Stimulated activated naive CD8-positive, alpha-beta T cell treated with anti-CD3 and anti-CD28 coated beads, Interleukin-15, Interleukin-2, amounts not matched to agents 100 U/mL and 50 U/mL, for 24 hours (primary cell): Measurements from ENCODE around the gene THG1L.
"Not testable (repeated sequence)": the region's sequence is repeated elsewhere in the genome, so short reads cannot be mapped to it uniquely, and the experiment has no call there.

ENCODE experiments used
- ATAC-seq: fragments of 150-1000 bp; cut with Tn5 transposase; one replicate; pipeline ENCODE4 v1.10.0; 2021
- DNase-seq: peaks from one replicate; pipeline ENCODE4 v3.0.0; 2021

THG1L gene

DNA sequence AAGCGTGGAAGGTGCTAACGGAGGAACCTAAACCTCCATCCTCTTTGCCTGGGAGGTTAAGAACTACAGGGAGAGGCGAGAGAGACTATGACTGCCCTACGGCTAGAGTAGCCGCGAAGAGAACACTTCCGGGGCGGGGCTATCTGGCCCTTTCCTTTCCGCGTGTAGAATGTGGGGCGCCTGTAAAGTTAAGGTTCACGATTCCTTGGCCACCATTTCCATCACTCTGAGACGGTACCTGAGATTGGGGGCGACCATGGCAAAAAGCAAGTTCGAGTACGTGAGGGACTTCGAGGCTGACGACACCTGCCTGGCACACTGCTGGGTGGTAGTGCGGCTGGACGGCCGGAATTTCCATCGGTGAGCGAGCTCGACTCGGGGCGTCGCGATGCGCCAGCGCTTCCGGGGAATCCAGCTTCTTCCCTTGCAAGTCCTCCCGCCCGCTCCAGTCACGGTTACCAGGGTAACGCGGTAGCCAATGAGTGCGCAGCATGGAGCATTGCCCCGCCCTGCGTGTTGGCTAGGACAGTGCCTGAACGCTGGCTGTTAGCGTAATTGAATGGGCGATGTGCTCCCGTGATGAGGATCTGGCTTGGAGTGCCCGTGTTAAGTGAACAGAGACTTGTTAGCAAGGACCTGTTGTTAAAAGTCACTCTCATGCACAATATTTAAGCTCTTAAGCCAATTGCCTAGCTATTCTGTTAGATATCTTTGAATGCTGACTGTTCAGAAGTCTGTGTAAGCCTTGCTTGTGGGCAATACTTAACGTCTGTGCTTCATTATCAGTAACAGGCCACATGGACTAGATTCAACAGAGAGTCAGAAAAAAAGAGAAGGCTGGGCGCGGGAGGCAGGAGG, at the start of gene THG1L:
TSS of gene THG1L (plus strand) at position 149 of the 858 bp plus-strand sequence. CDS start at position 170, 21 bp downstream.
- DNase-seq: peak; percentile 98
- ATAC-seq: peak; percentile 97

DNA sequence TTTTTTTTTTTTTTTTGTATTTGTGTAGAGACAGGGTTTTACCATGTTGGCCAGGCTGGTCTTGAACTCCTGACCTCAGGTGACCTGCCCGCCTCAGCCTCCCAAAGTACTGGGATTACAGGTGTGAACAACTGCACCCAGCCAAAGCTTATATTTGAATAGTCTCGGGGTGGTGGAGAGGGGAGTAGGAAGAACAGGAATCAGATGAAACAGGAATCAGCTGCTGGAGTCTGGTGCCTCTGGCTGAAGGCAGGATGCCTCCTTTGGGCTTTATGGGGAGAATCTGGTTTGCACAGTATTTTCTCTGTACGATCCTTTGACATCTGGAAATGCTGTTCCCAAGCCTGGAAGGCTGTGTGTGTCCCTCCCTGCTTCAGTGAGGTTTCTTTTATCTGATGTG, 49.0 kb upstream of the THG1L start:
- DNase-seq (no peak), ATAC-seq (no peak)

DNA sequence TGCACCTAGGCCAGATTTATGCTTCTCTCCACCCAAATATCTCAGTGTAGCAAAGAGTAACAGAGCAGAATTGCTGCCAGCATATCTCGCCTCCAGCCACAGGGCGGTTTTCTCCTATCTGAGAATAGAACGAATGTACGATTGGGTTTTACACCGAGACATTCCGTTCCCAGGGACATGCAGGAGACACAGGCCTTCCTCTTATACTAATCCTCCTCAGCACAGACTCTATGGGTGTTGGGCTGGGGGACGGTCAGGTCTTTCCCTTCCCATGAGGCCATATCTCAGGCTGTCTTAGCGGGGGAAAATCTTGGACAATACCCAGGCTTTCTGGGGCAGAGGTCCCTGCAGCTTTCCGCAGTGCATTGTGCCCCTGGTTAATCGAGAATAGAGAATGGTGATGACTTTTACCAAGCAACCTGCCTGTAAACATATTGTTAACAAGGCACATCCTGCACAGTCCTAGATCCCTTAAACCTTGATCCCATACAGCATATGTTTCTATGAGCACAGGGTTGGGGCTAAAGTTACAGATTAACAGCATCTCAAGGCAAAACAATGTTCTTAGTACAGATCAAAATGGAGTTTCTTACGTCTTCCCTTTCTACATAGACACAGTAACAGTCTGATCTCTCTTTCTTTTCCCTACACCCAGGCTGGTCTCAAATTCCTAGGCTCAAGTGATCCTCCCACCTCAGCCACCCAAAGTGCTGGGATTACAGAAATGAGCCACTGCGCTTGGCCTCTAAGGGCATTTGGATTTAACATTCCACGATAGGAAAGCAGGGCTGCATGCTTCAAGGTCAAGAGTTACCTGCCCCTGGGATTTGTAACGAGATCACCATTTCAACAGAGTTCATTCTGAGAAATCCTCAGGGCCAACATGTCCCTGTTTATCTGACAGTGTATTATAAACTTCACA, 44.7 kb upstream of the THG1L start:
- not testable (repeated sequence) for ATAC-seq

GRCh38 chr5:157687198-157687554, 44.0 kb upstream of the THG1L start:
- DNase-seq: no peak
- no peak for ATAC-seq

More for the DNA sequence above, 44.7 kb upstream of the THG1L start:
- not testable (repeated sequence) for DNase-seq

DNA sequence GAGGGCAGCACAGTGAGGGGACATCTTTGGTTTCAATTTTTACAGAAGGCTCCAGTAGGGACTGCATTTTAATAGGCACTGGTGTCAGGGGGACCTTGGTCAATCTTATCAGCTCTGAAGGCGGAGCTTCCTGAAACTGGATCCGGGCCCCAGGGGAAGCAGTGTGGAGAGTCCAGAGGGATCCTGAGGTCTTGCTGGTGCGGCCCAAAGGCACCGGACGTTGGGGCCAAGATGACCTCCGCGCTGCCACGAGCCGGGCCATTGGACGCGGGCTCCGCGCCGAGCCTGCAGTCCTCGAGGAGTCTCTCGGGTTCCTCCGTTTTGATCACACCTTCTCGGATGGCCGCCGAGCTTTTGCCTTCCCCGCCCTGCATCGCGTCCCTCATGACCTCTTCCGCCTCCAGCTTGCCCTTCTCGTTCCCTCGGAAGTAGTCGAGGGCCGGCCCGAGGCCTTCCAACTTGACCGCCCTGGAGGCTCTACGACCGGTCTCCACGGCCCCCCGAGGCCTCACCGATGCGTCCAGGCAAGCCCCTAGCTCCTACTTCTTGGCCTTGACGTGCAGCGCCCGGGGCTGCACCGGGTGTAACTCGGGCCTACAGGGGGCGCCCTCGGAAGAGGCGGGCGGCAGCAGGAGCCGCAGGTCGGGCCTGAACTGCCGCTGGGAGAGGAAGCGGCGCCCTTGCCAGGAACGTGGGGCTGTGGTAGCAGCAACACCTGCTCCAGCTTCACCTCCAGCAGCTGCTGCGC, 41.1 kb upstream of the THG1L start:
- peak; percentile 46 for DNase-seq
- ATAC-seq: peak; percentile 14

GRCh38 chr5:157690690-157691433, 40.4 kb upstream of the THG1L start:
- DNase-seq: no peak
- ATAC-seq: no peak

DNA sequence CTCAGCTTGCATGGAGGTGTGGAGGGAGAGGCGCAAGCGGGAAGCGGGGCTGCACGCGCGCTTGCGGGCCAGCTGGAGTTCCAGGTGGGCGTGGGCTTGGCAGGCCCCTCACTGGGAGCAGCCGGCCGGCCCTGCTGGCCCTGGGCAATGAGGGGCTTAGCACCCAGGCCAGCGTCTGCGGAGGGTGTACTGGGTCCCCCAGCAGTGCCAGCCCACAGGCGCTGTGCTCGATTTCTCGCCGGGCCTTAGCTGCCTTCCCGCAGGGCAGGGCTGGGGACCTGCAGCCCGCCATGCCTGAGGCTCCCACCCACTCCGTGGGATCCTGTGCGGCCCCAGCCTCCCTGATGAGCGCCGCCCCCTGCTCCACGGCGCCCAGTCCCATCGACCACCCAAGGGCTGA, 37.4 kb upstream of the THG1L start:
- not testable (repeated sequence) for ATAC-seq, DNase-seq

GRCh38 chr5:157696154-157696553, 35.1 kb upstream of the THG1L start:
- DNase-seq, ATAC-seq: not testable (repeated sequence)

DNA sequence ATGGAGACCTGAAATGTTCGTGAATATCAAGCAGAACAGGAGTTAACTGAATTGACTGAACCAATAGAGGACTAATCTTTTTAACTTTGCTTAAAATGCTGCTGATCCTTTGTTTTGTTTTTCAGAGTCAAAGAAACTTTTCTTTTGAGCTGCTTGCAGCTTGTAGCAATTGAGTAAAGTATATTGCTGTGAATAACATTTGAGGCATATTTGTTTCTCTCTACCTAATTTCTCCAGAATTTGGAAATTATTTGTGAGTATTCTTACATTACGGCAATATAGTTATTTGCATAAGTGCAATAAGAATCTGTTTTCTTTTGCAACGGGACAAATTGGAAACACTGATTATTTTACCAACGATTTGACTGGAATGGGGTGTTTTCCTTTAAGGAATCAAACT, 32.5 kb upstream of the THG1L start:
- not testable (repeated sequence) for DNase-seq, ATAC-seq

DNA sequence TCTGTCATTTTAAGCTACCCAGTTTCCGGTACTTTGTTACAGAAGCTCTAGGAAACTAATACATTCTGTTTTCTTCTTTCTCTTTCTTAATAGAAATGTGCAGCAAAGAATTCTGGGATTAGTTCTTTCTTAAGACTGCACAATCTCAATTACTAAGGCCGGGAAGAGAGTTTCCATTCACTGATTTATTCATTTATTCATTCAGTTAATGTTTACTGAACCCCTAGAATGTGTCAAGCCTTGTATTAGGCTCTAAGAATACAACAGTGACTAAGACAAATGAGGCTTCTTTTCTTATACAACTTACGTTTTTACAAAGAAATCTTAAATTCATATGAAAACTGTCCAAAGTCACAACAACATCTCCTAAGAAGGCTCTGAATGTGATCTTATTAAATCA, 27.5 kb upstream of the THG1L start:
- DNase-seq (no peak), ATAC-seq (no peak)

- ATAC-seq: no peak
- no peak for DNase-seq
Observed at GRCh38 chr5:157708866-157709265, 22.4 kb upstream of the THG1L start.

GRCh38 chr5:157709346-157709745, 21.9 kb upstream of the THG1L start:
- DNase-seq (no peak), ATAC-seq (no peak)

DNA sequence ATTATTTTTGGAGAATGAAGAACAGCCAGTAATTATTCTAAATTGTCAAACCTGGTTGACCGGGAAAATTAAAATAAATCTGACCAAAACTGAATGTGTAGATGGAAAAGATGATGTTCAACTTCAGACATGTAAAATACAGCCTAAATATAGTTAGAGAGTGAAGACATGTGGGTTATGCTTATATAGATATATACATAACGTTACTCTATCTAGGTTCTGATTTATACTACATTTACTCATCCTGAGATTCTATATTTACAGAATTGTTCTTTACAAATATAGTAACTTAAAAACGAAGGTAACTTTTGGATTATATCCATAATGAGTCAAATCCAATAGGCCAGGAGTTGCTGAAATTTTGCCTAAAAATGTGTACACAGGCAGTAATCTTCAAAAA, 20.8 kb upstream of the THG1L start:
- DNase-seq (no peak), ATAC-seq (no peak)

GRCh38 chr5:157710882-157711281, 20.3 kb upstream of the THG1L start:
- DNase-seq: no peak
- ATAC-seq: peak; percentile 55

GRCh38 chr5:157713830-157714595, 17.2 kb upstream of the THG1L start:
- ATAC-seq: no peak
- no peak for DNase-seq

DNA sequence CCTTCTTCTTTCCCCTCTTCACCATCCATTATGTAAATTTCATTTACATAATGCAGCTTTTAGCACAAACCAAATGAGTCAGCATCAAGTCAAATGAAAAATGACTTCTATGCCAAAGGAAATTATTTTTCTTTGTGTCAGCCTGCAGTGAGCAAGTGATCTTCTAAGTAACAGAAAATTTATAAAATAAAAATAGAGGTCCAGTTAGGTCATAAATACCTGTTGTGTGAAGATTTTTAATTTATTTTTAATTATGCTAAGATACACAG, 16.7 kb upstream of the THG1L start:
- ATAC-seq: no peak
- DNase-seq: no peak

GRCh38 chr5:157718519-157718918, 12.7 kb upstream of the THG1L start:
- no peak for DNase-seq
- peak; percentile 73 for ATAC-seq

DNA sequence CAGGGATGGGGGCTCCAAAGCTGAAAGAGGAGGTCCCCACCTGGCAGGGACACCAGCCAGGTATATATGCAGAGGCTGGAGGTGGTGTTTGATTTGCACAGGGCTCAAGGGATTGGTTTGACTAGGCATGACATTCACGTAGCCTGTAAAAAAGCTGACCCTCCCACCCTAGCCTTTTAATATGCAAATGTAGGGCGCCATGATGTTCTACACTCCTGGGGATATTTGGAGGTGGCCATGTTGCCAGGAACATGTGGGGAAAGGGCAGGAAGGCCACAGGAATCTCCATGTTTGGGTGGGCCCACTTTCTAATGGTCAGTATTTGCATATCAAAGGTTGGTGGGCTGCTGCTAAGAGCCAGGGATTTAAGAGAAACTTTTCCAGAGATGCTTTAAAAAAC, 12.0 kb upstream of the THG1L start:
- DNase-seq (no peak), ATAC-seq (no peak)

DNA sequence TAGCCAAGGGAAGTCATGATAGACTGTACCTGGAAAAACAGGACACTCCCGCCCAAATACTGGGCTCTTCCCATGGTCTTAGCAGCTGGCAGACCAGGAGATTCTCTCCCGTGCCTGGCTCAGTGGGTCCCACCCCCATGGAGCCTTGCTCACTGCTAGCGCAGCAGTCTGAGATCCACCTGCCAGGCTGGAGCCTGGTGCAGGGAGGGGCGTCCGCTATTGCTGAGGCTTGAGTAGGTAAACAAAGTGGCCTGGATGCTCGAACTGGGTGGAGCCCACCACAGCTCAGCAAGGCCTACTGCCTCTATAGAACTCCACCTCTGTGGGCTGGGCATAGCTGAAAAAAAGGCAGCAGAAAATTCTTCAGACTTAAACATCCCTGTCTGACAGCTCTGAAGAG, 10.1 kb upstream of the THG1L start:
- ATAC-seq (no peak), DNase-seq (no peak)

DNA sequence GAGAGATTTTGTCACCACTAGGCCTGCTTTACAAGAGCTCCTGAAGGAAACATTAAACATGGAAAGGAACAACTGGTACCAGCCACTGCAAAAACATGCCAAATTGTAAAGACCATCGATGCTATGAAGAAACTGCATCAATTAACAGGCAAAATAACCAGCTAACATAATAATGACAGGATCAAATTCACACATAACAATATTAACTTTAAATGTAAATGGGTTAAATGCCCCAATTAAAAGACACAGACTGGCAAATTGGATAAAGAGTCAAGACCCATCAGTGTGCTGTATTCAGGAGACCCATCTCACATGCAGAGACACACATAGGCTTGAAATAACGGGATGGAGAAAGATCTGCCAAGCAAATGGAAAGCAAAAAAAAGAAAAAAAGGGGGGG, 8.3 kb upstream of the THG1L start:
- not testable (repeated sequence) for DNase-seq, ATAC-seq

GRCh38 chr5:157726607-157727006, 4.6 kb upstream of the THG1L start:
- not testable (repeated sequence) for DNase-seq, ATAC-seq
